Measurements from ENCODE around the gene PAGE5. TPM values are rescaled to one million over a fixed set of nuclear protein-coding genes. Genes with fewer than 3 reads are reported as not detected.

The PAGE5 gene
- not detected in 5 replicates for total RNA-seq (2022; extraction: Qiagen RNA extraction)

GRCh38 chrX:55220119-55220794 is at the start of gene PAGE5:
Gene PAGE5 (plus strand): TSS chrX:55220346. CDS start chrX:55221383, 1,037 bp downstream.

GRCh38 chrX:55264816-55265215 is 44.7 kb downstream of the PAGE5 start, which contains the start of gene PAGE3:
Gene PAGE3 (minus strand): TSS chrX:55264916. CDS start chrX:55263903, 1,013 bp downstream.

Other genes with a start within 250 kb of the PAGE5 start
- 0.06 to 0.14 TPM (median 0.09 TPM) in 4 of 5 replicates, not detected in the other for gene PFKFB1, start 226.2 kb upstream of the PAGE5 start, total RNA-seq (2022; extraction: Qiagen RNA extraction)
- gene APEX2, start 220.0 kb upstream of the PAGE5 start, total RNA-seq (2022; extraction: Qiagen RNA extraction) = 28.5 to 32.3 TPM (median 30.0 TPM) in 5 replicates
- not detected in 5 replicates for gene ALAS2, start 189.4 kb upstream of the PAGE5 start, total RNA-seq (2022; extraction: Qiagen RNA extraction)
- not detected in 5 replicates for gene PAGE2B, start 145.3 kb upstream of the PAGE5 start, total RNA-seq (2022; extraction: Qiagen RNA extraction)
- not detected in 5 replicates for gene PAGE2, start 131.3 kb upstream of the PAGE5 start, total RNA-seq (2022; extraction: Qiagen RNA extraction)
- gene PAGE3, start 44.6 kb downstream of the PAGE5 start, total RNA-seq (2022; extraction: Qiagen RNA extraction) = not detected in 5 replicates
- gene MAGEH1, start 231.8 kb downstream of the PAGE5 start, total RNA-seq (2022; extraction: Qiagen RNA extraction) = 6.1 to 7.2 TPM (median 6.5 TPM) in 5 replicates